Neural crest cell (in vitro differentiated cells): ENCODE data around the gene MIAT. TPM values are rescaled to one million over a fixed set of nuclear protein-coding genes. Genes with fewer than 3 reads are reported as not detected.
A peak's percentile ranks its signal among the peaks of the same experiment; 100 is the strongest.

Source experiments
- DNase-seq: peaks from one replicate; pipeline ENCODE4 v3.0.0; 2021; ENCODE audit warnings: low read depth, mixed read lengths, low spot score
- H3K27ac Mint-ChIP-seq: one replicate; pipeline ENCODE4 v1.8.0; 2021; ENCODE audit warnings: mild to moderate bottlenecking, mixed read lengths; ENCODE audit not compliant: unreplicated experiment
- H3K27me3 Mint-ChIP-seq: 2 replicates; pipeline ENCODE4 v1.8.0; 2021; ENCODE audit warnings: low read depth, mild to moderate bottlenecking, mixed read lengths
- H3K36me3 Mint-ChIP-seq: 2 replicates; pipeline ENCODE4 v1.8.0; 2021; ENCODE audit warnings: low read depth, mild to moderate bottlenecking, mixed read lengths
- H3K4me1 Mint-ChIP-seq: 2 replicates; pipeline ENCODE4 v1.8.0; 2021; ENCODE audit warnings: mixed read lengths
- H3K4me3 Mint-ChIP-seq: one replicate; pipeline ENCODE4 v1.8.0; 2021; ENCODE audit warnings: mild to moderate bottlenecking, mixed read lengths
- H3K9me3 Mint-ChIP-seq: 2 replicates; pipeline ENCODE4 v1.8.0; 2021; ENCODE audit warnings: mixed read lengths
- CTCF ChIP-seq: fragments of 200-600 bp; sonication (generic); conservative IDR thresholded peaks from 2 replicates; pipeline ENCODE4 v1.5.0; 2021; ENCODE audit warnings: antibody characterized with exemption, mild to moderate bottlenecking
- long read RNA-seq: library from polyadenylated mRNA; unstranded; transcript quantifications from one replicate; pipeline ENCODE4 v2.0.0, GENCODE V29; 2020
- total RNA-seq: library from RNA; stranded (reverse); gene quantifications from 2 replicates; pipeline ENCODE4 v1.2.1, GENCODE V29; 2021

The MIAT gene
- total RNA-seq = 42.0 and 45.6 TPM in 2 replicates
- long read RNA-seq, full-length matches to known transcripts = 6 of 24 reads
- long read RNA-seq, partial matches to known transcripts = 9 of 24 reads
- long read RNA-seq, other reads (novel, unspliced or antisense) = 9 of 24 reads

GRCh38 chr22:26656891-26657851, at the start of gene MIAT:
MIAT (plus strand) TSS chr22:26657588.
- H3K27ac Mint-ChIP-seq = peak within 1 kb of the TSS; percentile 89

GRCh38 chr22:26608129-26608528, 49.3 kb upstream of the MIAT start:
- DNase-seq = no peak

More at GRCh38 chr22:26656891-26657851, at the start of gene MIAT:
- no peak for TF ChIP-seq CTCF
- no peaks in the 10 kb centered on the region for H3K9me3 Mint-ChIP-seq
- H3K27me3 Mint-ChIP-seq = peaks cover 72% of the 10 kb centered on the region
- peaks cover 33% of the 10 kb centered on the region for H3K4me1 Mint-ChIP-seq
- peak within 1 kb of the TSS; percentile 91 for H3K4me3 Mint-ChIP-seq
- peak; percentile 38 for DNase-seq
- no peaks in the 10 kb centered on the region for H3K36me3 Mint-ChIP-seq

DNA sequence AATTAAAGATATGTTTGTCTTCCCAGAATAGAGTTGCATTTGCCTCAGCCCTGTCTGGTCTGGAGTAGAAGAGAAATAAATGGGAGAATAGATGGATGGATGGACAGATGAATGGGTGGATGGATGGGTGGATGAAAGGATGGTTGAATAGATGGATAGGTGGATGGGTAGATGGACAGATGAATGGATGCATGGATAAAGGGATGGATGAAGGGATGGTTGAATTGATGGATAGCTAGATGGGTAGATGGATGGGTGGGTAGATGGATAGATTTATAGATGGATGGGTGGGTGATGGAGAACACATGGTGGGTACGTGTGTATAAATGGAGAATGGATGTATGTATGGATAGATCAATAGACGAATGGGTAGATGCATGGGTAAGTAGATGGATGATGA, 48.1 kb upstream of the MIAT start:
- Mint-ChIP-seq H3K27ac (no peak overlapping the region), H3K36me3 (no peaks in the 10 kb centered on the region), H3K27me3 (peaks cover 51% of the 10 kb centered on the region), H3K4me1 (peaks cover 9% of the 10 kb centered on the region), H3K9me3 (no peaks in the 10 kb centered on the region), H3K4me3 (no peak overlapping the region)
- no peak for DNase-seq
- TF ChIP-seq CTCF = no peak

More at GRCh38 chr22:26608129-26608528, 49.3 kb upstream of the MIAT start:
- H3K4me3 Mint-ChIP-seq = no peak overlapping the region
- no peaks in the 10 kb centered on the region for H3K36me3 Mint-ChIP-seq
- TF ChIP-seq CTCF = no peak
- peaks cover 40% of the 10 kb centered on the region for H3K27me3 Mint-ChIP-seq
- peak overlapping the region; percentile 57 for H3K27ac Mint-ChIP-seq
- H3K4me1 Mint-ChIP-seq = peaks cover 4% of the 10 kb centered on the region
- H3K9me3 Mint-ChIP-seq = no peaks in the 10 kb centered on the region

GRCh38 chr22:26610072-26610958, 47.1 kb upstream of the MIAT start:
- Mint-ChIP-seq H3K4me3 (no peak overlapping the region), H3K27me3 (peaks cover 54% of the 10 kb centered on the region), H3K9me3 (no peaks in the 10 kb centered on the region), H3K36me3 (no peaks in the 10 kb centered on the region), H3K27ac (no peak overlapping the region), H3K4me1 (peaks cover 13% of the 10 kb centered on the region)
- TF ChIP-seq CTCF = no peak
- DNase-seq = no peak

- Mint-ChIP-seq H3K4me1 (peaks cover 13% of the 10 kb centered on the region), H3K9me3 (no peaks in the 10 kb centered on the region), H3K36me3 (no peaks in the 10 kb centered on the region), H3K27me3 (peaks cover 60% of the 10 kb centered on the region), H3K4me3 (no peak overlapping the region), H3K27ac (no peak overlapping the region)
- DNase-seq = no peak
- TF ChIP-seq CTCF = no peak
Measured at GRCh38 chr22:26610996-26611395, 46.4 kb upstream of the MIAT start.
